ENCODE measurements around the gene TMEM179B.

The TMEM179B gene

DNA sequence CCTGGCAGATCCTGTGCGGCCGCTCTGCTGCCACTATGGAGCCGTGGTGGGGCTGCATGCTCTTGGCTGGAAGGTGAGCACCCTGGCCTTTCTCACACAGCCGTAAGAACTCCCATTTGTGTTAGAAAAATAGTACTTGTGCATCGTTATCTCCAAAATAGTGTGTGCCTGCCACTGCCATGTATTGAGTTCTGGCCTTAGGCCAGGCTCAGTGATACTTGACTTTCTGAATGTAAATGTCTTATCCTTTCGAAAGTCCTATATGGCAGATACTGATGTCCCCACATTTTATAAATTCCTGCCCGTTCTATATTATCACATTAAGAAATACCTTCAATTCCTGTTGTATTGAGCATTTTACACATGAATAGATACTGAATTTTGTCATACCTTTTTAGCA lies 4.4 kb upstream of the TMEM179B start:
- no peak for TF ChIP-seq EZH2 (IDR thresholded peaks at IDR 0.05)
- no peak for TF ChIP-seq POLR2AphosphoS5 (IDR thresholded peaks at IDR 0.05; ENCODE audit: borderline replicate concordance, low read depth, low read length)
- H3K9me3 ChIP-seq (ENCODE audit: low read depth, low read length), result no peaks in the 10 kb centered on the region
- no peak overlapping the region for H3K4me3 ChIP-seq
- peaks cover 35% of the 10 kb centered on the region for H3K36me3 ChIP-seq (ENCODE audit: insufficient read depth, low read length)
- no peak overlapping the region for H3K27ac ChIP-seq
- H3K9ac ChIP-seq (ENCODE audit: insufficient read length), result no peak overlapping the region
- DNase-seq (ENCODE audit: low read depth, low spot score), result no peak

DNA sequence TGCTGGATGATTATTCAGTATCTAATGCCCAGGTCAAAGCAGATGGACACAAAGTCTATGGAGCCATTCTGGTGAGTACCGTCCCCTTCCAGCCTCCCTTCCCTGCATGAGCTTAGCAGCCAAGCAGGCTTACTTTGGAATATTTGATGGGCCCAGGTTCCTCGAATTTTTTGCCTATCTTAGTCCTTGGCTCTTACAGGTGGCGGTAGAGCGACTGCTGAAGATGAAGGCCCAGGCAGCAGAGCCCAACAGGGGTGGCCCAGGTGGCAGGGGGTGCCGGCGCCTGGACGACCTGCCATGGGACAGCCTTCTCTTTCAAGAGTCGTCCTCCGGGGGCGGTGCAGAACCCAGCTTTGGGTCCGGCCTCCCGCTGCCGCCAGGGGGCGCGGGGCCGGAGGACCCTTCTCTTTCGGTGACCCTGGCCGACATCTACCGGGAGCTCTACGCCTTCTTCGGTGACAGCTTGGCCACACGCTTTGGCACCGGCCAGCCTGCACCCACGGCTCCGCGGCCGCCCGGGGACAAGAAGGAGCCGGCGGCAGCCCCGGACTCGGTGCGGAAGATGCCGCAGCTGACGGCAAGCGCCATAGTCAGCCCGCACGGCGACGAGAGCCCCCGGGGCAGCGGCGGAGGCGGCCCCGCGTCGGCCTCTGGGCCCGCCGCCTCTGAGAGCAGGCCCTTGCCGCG lies 741 bp upstream of the TMEM179B start:
- no peak for TF ChIP-seq FOXP2 (optimal IDR thresholded peaks at IDR 0.05; ENCODE audit: control extremely low read depth, extremely low read length, insufficient read depth)
- TF ChIP-seq POLR2AphosphoS5 (IDR thresholded peaks at IDR 0.05; ENCODE audit: borderline replicate concordance, low read depth, low read length), result no peak
- TF ChIP-seq EZH2 (IDR thresholded peaks at IDR 0.05), result no peak
- H3K9me3 ChIP-seq (ENCODE audit: low read depth, low read length), result no peaks in the 10 kb centered on the region
- no peak for DNase-seq (ENCODE audit: low read depth, low spot score)
- H3K36me3 ChIP-seq (ENCODE audit: insufficient read depth, low read length), result peaks cover 35% of the 10 kb centered on the region
- peak overlapping the region; percentile 85 for H3K4me3 ChIP-seq
- H3K9ac ChIP-seq (ENCODE audit: insufficient read length), result peak overlapping the region; percentile 92
- peak overlapping the region; percentile 89 for H3K27ac ChIP-seq

DNA sequence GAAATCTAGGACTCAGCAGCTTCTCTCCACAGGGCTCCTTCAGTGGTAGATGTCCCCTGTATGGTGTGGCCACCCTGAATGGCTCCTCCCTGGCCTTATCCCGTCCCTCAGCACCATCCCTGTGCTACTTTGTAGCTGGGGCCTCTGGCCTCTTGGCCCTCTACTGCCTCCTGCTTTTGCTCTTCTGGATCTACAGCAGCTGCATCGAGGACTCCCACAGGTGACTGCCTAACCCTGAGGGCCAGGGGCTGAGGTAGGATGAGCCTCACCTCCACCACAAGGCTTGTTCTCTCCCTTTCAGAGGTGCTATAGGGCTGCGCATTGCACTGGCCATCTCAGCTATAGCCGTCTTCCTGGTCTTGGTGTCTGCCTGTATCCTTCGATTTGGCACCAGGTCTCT lies 1.8 kb downstream of the TMEM179B start:
- Histone ChIP-seq H3K36me3 (ENCODE audit: insufficient read depth, low read length) (peaks cover 41% of the 10 kb centered on the region), H3K27ac (peak overlapping the region; percentile 51; the same call in 1 of the 2 replicates), H3K9me3 (ENCODE audit: low read depth, low read length) (no peaks in the 10 kb centered on the region), H3K9ac (ENCODE audit: insufficient read length) (no peak overlapping the region), H3K4me3 (no peak overlapping the region)
- TF ChIP-seq FOXP2 (optimal IDR thresholded peaks at IDR 0.05; ENCODE audit: control extremely low read depth, extremely low read length, insufficient read depth) (no peak), POLR2AphosphoS5 (IDR thresholded peaks at IDR 0.05; ENCODE audit: borderline replicate concordance, low read depth, low read length) (no peak), EZH2 (IDR thresholded peaks at IDR 0.05) (no peak)
- no peak for DNase-seq (ENCODE audit: low read depth, low spot score)

DNA sequence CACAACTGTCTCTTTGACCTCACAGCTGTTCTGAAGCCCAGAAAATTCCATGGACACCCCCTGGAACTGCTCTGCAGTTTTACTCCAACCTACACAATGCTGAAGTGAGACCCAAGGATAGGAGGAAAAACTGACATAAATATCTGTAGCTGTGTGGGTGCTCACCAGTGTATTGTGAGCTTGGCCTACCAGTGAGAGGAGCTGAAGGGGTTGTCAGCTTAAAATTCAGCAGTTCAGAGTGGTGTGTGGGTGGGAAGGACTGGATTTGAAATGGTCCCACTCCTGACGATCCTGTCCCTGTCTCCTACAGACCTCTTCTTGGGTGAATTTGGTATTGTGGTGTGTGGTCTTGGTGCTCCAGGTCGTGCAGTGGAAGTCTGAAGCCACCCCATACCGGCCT lies 2.4 kb downstream of the TMEM179B start:
- no peak for TF ChIP-seq POLR2AphosphoS5 (IDR thresholded peaks at IDR 0.05; ENCODE audit: borderline replicate concordance, low read depth, low read length)
- TF ChIP-seq FOXP2 (optimal IDR thresholded peaks at IDR 0.05; ENCODE audit: control extremely low read depth, extremely low read length, insufficient read depth), result no peak
- no peak for TF ChIP-seq EZH2 (IDR thresholded peaks at IDR 0.05)
- no peaks in the 10 kb centered on the region for H3K9me3 ChIP-seq (ENCODE audit: low read depth, low read length)
- no peak for DNase-seq (ENCODE audit: low read depth, low spot score)
- peaks cover 47% of the 10 kb centered on the region for H3K36me3 ChIP-seq (ENCODE audit: insufficient read depth, low read length)
- peak overlapping the region; percentile 40; the same call in 1 of the 2 replicates for H3K27ac ChIP-seq
- no peak overlapping the region for H3K9ac ChIP-seq (ENCODE audit: insufficient read length)
- no peak overlapping the region for H3K4me3 ChIP-seq

DNA sequence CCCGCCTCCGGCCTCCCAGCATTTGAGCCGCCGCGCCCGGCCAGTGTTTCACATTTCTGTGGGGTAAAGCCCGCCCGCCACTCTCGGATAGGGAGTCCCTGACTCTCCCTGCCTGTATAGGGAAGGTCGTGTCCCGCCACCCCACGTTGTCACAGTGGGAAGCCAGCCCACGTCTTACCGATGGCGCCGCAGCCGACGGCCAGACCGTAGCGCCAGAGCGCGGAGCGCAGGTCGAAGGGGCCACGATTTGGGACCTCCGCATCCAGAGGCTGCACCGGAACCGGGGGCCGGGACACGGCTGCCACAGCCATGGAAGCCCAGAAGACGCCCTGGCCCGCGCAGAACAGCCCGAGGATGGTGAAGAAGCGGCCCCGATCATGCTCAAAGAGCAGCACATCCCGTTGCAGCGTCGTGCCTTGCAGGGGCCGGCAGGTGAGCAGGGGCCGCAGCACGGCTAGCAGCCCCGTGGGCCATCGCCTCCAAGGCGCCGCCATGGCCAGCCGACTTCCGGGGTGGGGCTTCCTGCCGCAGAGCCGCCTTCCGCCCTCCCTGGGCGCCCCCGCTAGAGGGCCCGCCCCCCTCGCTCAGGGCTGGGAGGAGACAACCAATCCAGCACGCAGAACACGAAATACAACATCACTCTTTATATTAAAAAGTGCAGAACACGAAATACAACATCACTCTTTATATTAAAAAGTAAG lies 4.4 kb downstream of the TMEM179B start, which contains the start of gene TMEM223:
Gene TMEM223 (minus strand): TSS at position 506 of the 701 bp plus-strand sequence. CDS start 12 bp downstream, at position 494.
- no peak for DNase-seq (ENCODE audit: low read depth, low spot score)
- Histone ChIP-seq H3K36me3 (ENCODE audit: insufficient read depth, low read length) (peaks cover 59% of the 10 kb centered on the region), H3K27ac (peak within 1 kb of the TSS; percentile 87), H3K4me3 (peak within 1 kb of the TSS; percentile 84), H3K9me3 (ENCODE audit: low read depth, low read length) (no peaks in the 10 kb centered on the region), H3K9ac (ENCODE audit: insufficient read length) (peak within 1 kb of the TSS; percentile 91)
- TF ChIP-seq FOXP2 (optimal IDR thresholded peaks at IDR 0.05; ENCODE audit: control extremely low read depth, extremely low read length, insufficient read depth), result no peak
- TF ChIP-seq POLR2AphosphoS5 (IDR thresholded peaks at IDR 0.05; ENCODE audit: borderline replicate concordance, low read depth, low read length), result peak; percentile 96
- no peak for TF ChIP-seq EZH2 (IDR thresholded peaks at IDR 0.05)

DNA sequence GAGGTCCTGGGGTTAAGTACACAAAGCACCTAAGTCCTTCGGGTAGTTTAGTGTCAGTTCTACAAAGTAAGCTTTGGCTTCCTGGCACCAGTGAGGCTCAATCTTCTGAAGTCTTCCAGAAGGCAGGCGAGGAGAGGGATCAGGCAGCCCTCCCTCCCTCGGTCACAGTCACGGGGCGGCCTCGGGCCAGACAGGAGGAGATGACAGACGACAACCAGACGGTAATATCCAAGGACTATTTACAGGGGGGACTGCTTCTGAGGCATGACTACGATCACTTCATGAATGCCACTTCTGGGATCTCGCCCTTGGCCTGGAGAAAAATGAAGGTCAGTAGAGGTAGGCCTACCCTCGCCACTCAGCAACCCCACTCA lies 5.0 kb downstream of the TMEM179B start:
- H3K9me3 ChIP-seq (ENCODE audit: low read depth, low read length), result no peaks in the 10 kb centered on the region
- no peak for DNase-seq (ENCODE audit: low read depth, low spot score)
- H3K9ac ChIP-seq (ENCODE audit: insufficient read length), result peak overlapping the region; percentile 24
- peak overlapping the region; percentile 87 for H3K27ac ChIP-seq
- TF ChIP-seq POLR2AphosphoS5 (IDR thresholded peaks at IDR 0.05; ENCODE audit: borderline replicate concordance, low read depth, low read length), result no peak
- no peak for TF ChIP-seq EZH2 (IDR thresholded peaks at IDR 0.05)
- no peak for TF ChIP-seq FOXP2 (optimal IDR thresholded peaks at IDR 0.05; ENCODE audit: control extremely low read depth, extremely low read length, insufficient read depth)
- H3K4me3 ChIP-seq, result peak overlapping the region; percentile 84
- peaks cover 64% of the 10 kb centered on the region for H3K36me3 ChIP-seq (ENCODE audit: insufficient read depth, low read length)

DNA sequence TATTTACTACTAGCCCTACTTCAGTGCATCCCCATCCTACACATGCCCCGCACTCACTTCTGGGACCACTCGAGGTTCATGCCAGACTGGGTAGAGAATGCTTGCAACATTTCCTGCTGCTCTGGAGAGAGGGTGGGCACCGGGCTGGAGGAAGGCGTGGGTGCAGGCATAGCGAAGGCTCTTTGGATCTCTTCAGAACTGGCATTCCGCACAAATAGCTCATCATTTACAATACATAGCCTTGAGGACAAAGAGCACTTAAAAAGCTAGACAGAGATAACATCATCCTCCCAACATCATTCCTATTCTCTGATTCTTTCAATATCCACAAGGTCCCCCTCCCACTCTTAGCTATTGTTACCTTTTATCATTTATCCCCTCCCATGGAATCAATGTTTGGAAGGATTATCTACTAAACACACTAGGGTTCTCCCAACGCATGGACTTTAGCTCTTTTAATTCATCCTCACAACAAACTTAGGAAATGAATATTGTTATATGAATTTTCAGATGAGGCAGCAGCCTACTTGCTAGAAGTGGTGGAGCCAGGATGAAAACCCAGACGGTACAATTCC lies 7.1 kb downstream of the TMEM179B start:
- no peak for DNase-seq (ENCODE audit: low read depth, low spot score)
- Histone ChIP-seq H3K9ac (ENCODE audit: insufficient read length) (no peak overlapping the region), H3K4me3 (no peak overlapping the region), H3K27ac (no peak overlapping the region), H3K9me3 (ENCODE audit: low read depth, low read length) (no peaks in the 10 kb centered on the region), H3K36me3 (ENCODE audit: insufficient read depth, low read length) (peaks cover 79% of the 10 kb centered on the region)
- TF ChIP-seq FOXP2 (optimal IDR thresholded peaks at IDR 0.05; ENCODE audit: control extremely low read depth, extremely low read length, insufficient read depth), result no peak
- no peak for TF ChIP-seq EZH2 (IDR thresholded peaks at IDR 0.05)
- TF ChIP-seq POLR2AphosphoS5 (IDR thresholded peaks at IDR 0.05; ENCODE audit: borderline replicate concordance, low read depth, low read length), result no peak

DNA sequence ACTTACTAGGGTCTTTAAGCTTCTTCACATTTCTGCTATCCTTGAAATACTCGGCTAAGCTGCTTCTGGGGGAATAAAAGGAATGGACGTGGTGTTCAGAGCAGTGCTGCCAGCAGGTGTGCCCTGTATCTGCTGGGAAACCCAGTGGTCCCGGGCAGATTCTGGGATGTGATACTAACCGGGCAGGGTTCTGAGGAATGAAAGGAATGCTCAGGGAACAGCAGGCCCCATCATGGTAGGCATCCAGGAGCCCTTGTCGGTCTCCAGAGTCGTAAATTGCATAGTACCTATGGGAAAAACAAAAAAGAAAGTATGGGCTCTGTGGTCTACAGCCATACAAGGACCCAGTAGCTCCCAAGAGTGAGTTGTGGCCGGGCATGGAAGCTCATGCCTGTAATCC lies 9.1 kb downstream of the TMEM179B start:
- no peaks in the 10 kb centered on the region for H3K9me3 ChIP-seq (ENCODE audit: low read depth, low read length)
- peaks cover 80% of the 10 kb centered on the region for H3K36me3 ChIP-seq (ENCODE audit: insufficient read depth, low read length)
- H3K9ac ChIP-seq (ENCODE audit: insufficient read length), result no peak overlapping the region
- H3K4me3 ChIP-seq, result no peak overlapping the region
- no peak overlapping the region for H3K27ac ChIP-seq
- DNase-seq (ENCODE audit: low read depth, low spot score), result no peak
- no peak for TF ChIP-seq EZH2 (IDR thresholded peaks at IDR 0.05)
- TF ChIP-seq FOXP2 (optimal IDR thresholded peaks at IDR 0.05; ENCODE audit: control extremely low read depth, extremely low read length, insufficient read depth), result no peak
- no peak for TF ChIP-seq POLR2AphosphoS5 (IDR thresholded peaks at IDR 0.05; ENCODE audit: borderline replicate concordance, low read depth, low read length)

Measured in SK-N-MC (cell line).